BJ (cell line): ENCODE measurements around the gene ANKRD11. TPM values are rescaled to one million over a fixed set of nuclear protein-coding genes. Genes with fewer than 3 reads are reported as not detected.

ENCODE experiments used
- CTCF ChIA-PET: fragments of 350-600 bp; formaldehyde crosslinking; extraction: SDS; loops from one replicate; lab custom pipeline; 2021; ENCODE audit warnings: antibody characterized with exemption, inconsistent platforms; lab: Yijun Ruan, JAX
- POLR2A ChIA-PET: fragments of 300-600 bp; sonication (Branson Sonifier 250); formaldehyde crosslinking; extraction: SDS; loops from one replicate; lab custom pipeline; 2021; ENCODE audit warnings: antibody characterized with exemption; lab: Charles Lee
- DNase-seq: peaks from one replicate; pipeline ENCODE4 v3.0.0-alpha.2; 2011; ENCODE audit warnings: low read depth
- H3K27me3 ChIP-seq: 2 replicates; pipeline ENCODE4 v1.6.0; 2011; ENCODE audit warnings: low read length; ENCODE audit not compliant: control insufficient read depth, insufficient read depth
- H3K36me3 ChIP-seq: 2 replicates; pipeline ENCODE4 v1.5.1; 2011; ENCODE audit warnings: low read length; ENCODE audit not compliant: control insufficient read depth, insufficient read depth
- H3K4me3 ChIP-seq: 2 replicates; pipeline ENCODE4 v1.5.1; 2011; ENCODE audit warnings: low read depth, mild to moderate bottlenecking, control low read depth, low read length
- CTCF ChIP-seq: IDR thresholded peaks from 2 replicates; pipeline ENCODE4 v1.5.1; 2011; ENCODE audit warnings: low read depth, mild to moderate bottlenecking, control low read depth, inconsistent platforms, low read length, moderate library complexity; ENCODE audit not compliant: insufficient read depth
- polyA plus RNA-seq: library from polyadenylated mRNA; depleted of rRNA; stranded (reverse); fragments of >200 nt; gene quantifications from 2 replicates; pipeline ENCODE4 v1.2.3, GENCODE V29; 2011

The ANKRD11 gene
- polyA plus RNA-seq, 1 experiment = 61.8 TPM

DNA sequence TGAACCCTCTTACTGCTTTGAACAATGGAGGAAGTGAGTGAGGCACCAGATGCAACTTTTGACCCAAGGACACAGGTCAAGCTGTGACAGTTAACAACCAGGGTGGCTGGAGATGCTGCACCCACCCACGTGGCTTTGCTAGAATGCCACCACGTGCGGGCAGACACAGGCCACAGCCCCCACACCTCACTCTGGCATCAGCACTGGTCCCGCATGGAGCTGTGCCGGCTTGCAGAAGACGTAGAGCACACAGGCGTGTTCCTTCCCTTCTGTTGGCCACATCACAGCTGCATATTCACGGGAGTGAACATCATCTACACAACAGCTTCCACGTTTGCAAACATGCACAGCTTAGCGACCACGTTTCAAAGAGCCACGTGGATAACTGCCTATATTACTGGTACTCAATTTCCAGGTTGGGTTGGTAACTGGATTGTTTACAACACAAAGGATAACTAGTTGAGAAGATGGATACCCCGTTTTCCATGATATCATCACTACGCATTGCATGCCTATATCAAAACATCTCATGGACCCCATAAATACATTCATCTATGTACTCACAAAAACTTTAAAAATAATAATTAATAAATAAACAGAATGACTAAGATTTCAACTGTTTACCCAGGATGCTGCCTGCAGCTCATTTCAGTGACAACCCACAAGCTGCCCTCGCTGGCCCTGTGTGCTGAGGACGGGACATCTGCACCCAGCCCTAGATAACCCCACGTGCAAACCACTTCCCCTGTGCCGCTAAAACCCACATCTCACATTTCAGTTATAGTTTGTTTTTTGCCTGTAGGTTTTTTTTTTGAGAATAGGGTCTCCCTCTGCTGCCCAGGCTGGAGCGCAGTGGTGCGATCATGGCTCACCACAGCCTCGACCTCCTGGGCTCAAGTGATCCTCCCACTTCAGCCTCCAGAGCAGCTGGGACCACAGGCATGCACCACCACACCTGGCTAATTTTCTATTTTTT, 132.0 kb downstream of the ANKRD11 start:
- Histone ChIP-seq H3K36me3 (peaks cover 2% of the 10 kb centered on the region), H3K4me3 (no peak overlapping the region), H3K27me3 (no peaks in the 10 kb centered on the region)
- POLR2A ChIA-PET = no interaction called here
- CTCF ChIA-PET = no interaction called here
- TF ChIP-seq CTCF = no peak
- DNase-seq = no peak

DNA sequence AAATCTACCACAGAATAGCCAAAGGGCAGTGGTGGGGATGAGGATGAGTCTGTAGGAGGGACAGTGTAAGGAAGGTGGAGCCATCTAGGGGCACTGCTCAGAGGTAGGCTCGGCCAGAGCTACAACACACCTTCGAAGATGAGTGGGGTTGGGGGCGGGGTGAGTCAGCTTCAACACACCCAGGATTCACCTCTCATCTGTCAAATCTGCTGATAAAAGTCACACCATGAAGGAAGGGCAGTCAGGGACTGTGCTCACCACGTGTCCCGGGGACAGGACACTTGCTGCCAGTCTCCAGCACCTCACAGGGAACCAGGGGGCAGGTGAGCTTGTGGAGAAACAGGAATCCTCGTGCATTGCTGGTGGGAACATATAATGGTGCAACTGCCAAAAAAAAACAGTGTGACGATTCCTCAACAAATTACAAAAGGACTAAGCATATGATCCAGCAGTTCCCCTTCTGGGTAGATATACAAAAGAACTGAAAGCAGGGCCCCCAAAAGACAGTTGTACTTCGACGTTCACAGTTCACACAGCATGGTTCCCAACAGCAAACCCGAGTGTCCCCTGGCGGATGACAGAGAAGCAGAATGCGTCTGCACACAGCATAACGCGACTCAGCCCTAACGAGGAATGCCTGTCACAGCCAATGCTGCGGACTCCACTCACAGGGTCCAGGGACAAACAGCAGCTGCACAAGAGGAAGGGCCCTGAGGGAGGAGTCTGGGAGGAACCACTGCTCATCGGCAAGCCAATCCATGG, 133.1 kb downstream of the ANKRD11 start:
- CTCF ChIA-PET = no interaction called here
- TF ChIP-seq CTCF = no peak
- Histone ChIP-seq H3K36me3 (peaks cover 2% of the 10 kb centered on the region), H3K27me3 (no peaks in the 10 kb centered on the region), H3K4me3 (no peak overlapping the region)
- no peak for DNase-seq
- POLR2A ChIA-PET = interaction anchor here (0.5 kb wide), 1 partner anchor 147 kb away, joined by 4 read pairs; no protein-coding TSS in a partner anchor

DNA sequence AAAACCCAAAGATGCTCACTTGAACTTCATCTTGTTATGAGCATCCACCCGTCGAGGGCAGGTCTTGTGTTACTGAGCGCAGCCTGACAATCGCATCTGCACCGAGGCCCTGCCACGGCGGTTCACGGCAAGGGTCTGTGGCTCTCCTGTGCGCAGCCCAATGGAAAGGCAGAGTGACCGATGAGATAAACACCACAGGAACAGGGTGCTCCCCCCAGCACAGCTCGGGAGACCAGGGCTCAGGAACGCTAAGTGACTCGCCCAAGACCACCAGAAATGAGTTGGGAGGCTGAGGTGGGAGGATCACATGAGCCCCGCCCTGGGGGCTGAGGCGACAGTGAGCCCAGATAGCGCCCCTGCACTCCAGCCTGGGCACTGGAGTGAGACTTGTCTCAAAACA, 134.7 kb downstream of the ANKRD11 start:
- no peak overlapping the region for H3K4me3 ChIP-seq
- ChIA-PET CTCF (no interaction called here), POLR2A (no interaction called here)
- peaks cover 4% of the 10 kb centered on the region for H3K36me3 ChIP-seq
- DNase-seq = no peak
- no peaks in the 10 kb centered on the region for H3K27me3 ChIP-seq
- TF ChIP-seq CTCF = no peak

DNA sequence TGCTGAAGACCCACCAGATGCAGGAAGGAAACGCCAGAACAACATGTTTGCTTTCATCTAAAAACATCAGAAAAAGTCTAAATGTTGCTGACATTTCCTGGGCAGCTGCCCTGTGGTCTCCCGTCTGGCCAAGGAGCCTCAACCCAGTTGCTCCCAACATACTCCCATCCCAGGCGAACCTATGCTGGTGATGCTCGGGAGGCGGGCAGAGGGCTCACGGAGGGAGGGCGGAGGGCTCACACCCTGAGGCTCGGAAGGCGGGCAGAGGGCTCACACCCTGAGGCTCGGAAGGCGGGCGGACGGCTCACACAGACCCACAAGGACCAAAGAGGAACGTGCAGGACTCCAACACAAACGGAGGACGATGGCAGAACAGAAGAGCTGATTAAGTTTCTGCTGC, 135.4 kb downstream of the ANKRD11 start:
- DNase-seq = no peak
- ChIA-PET POLR2A (no interaction called here), CTCF (no interaction called here)
- Histone ChIP-seq H3K27me3 (no peaks in the 10 kb centered on the region), H3K4me3 (no peak overlapping the region), H3K36me3 (peaks cover 4% of the 10 kb centered on the region)
- no peak for TF ChIP-seq CTCF

DNA sequence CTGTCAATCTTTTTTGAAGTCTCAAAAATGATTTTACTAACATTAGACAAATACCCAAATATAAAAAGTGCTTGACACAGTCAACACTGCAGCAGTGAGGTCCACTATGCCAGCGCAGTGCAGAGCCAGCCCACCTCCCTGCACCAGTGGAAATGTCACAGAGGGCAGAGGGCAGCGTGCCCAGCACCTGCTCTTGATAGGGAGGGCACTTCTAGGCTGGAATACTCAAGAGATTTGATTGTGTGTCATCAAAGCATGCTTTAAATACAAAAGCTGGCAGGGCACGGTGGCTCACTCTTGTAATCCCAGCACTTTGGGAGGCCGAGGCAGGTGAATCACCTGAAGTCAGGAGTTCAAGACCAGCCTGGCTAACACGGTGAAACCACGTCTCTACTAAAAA, 136.0 kb downstream of the ANKRD11 start:
- POLR2A ChIA-PET = no interaction called here
- H3K27me3 ChIP-seq = no peaks in the 10 kb centered on the region
- H3K36me3 ChIP-seq = peaks cover 4% of the 10 kb centered on the region
- H3K4me3 ChIP-seq = no peak overlapping the region
- TF ChIP-seq CTCF = no peak
- CTCF ChIA-PET = interaction anchor here (0.5 kb wide), 1 partner anchor 72 kb away, joined by 3 read pairs; no protein-coding TSS in a partner anchor
- no peak for DNase-seq
